Choroid plexus epithelial cell (primary cell): ENCODE measurements around the gene SLC24A3.

ENCODE experiments used
- DNase-seq: peaks from one replicate; pipeline ENCODE4 v3.0.0-alpha.2; 2010; ENCODE audit warnings: low read depth
- H3K4me3 ChIP-seq: 2 replicates; pipeline ENCODE4 v1.5.1; 2011; ENCODE audit warnings: low read depth, mild to moderate bottlenecking, control low read depth, low read length, moderate library complexity
- TF ChIP-seq, protein P1 (sequence below): conservative IDR thresholded peaks from 2 replicates; pipeline ENCODE4 v1.5.1; 2011; ENCODE audit warnings: low read depth, mild to moderate bottlenecking, control low read depth, inconsistent platforms, low read length, moderate library complexity

SLC24A3 gene

DNA sequence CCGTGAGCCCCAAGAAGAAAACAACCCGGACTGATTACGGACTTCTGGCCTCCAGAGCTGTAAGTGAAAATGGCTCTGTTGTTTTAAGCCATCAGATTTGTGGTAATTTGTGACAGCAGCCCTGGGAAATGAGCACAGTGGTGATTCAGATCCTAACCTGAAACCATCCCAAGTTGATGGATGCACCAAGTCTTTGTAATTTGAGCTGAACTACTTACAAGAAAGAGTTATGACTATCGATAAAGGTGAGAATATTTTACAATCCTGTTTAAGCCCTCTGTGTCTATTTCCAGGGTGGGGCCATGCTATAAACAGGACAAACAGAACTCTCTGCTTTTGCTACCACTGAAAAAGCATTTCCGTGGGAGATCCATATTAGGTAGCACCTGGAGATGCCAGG lies 526.5 kb downstream of the SLC24A3 start:
- no peak overlapping the region for H3K4me3 ChIP-seq
- TF ChIP-seq, protein P1, sequence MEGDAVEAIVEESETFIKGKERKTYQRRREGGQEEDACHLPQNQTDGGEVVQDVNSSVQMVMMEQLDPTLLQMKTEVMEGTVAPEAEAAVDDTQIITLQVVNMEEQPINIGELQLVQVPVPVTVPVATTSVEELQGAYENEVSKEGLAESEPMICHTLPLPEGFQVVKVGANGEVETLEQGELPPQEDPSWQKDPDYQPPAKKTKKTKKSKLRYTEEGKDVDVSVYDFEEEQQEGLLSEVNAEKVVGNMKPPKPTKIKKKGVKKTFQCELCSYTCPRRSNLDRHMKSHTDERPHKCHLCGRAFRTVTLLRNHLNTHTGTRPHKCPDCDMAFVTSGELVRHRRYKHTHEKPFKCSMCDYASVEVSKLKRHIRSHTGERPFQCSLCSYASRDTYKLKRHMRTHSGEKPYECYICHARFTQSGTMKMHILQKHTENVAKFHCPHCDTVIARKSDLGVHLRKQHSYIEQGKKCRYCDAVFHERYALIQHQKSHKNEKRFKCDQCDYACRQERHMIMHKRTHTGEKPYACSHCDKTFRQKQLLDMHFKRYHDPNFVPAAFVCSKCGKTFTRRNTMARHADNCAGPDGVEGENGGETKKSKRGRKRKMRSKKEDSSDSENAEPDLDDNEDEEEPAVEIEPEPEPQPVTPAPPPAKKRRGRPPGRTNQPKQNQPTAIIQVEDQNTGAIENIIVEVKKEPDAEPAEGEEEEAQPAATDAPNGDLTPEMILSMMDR: no peak
- DNase-seq: no peak

DNA sequence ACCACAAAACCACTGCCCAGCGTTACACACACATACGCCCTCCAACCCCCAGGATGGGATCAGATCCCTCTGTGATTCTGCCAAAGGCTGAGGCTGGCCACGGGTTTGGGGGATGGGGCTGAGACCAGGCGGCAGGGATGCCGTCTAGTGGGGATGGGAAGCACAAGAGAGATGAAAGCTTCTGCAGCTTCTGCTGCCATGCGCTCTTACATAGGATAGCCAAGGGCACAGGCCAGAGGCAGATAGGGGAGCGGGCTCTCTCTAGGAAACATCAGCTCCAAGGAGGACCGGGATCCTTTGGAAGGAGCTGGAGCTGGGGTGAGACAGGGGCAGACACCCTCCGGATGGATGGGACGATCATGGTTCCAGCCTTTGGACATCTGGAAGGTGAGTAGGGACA lies 526.9 kb downstream of the SLC24A3 start:
- H3K4me3 ChIP-seq: no peak overlapping the region
- DNase-seq: no peak
- TF ChIP-seq, protein P1: no peak

DNA sequence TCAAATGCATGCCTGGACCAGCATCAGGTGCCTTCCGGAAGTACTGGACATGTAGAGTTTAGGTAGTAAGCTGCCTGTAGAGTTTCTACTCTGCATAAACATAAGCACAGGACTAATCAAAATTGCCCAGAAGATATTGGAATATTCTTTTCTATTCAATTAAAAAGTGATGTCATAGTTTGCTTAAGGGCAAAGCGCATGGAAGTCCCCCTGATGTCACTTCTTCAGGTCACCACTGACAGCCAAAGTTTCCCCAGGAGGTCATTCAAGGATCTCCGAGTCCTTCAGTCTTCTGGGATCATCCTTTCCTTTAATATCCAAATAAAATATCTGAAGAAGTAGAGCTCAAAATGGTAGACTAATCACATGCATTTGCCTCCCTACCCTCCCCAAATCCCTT lies 528.1 kb downstream of the SLC24A3 start:
- no peak overlapping the region for H3K4me3 ChIP-seq
- DNase-seq: no peak
- TF ChIP-seq, protein P1: no peak

DNA sequence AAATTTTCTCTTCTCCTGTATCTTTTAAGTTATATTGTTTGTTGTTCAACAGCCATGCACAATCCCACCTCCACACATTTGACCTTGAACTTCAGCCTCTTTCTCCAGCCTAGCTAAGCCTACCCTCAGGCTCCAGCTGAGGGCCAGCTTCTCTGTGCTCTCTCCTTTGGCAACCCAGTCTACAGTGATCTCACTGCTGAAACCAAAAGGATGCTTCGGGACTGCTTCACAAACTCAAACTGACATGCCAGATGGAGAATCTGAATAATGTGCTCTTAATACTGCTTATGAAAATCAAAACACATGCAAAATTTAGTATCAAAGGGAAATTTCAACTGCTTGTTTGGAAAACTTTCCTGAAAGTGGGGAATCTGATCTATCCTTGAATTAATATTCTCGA lies 529.5 kb downstream of the SLC24A3 start:
- DNase-seq: no peak
- TF ChIP-seq, protein P1: no peak
- H3K4me3 ChIP-seq: no peak overlapping the region

DNA sequence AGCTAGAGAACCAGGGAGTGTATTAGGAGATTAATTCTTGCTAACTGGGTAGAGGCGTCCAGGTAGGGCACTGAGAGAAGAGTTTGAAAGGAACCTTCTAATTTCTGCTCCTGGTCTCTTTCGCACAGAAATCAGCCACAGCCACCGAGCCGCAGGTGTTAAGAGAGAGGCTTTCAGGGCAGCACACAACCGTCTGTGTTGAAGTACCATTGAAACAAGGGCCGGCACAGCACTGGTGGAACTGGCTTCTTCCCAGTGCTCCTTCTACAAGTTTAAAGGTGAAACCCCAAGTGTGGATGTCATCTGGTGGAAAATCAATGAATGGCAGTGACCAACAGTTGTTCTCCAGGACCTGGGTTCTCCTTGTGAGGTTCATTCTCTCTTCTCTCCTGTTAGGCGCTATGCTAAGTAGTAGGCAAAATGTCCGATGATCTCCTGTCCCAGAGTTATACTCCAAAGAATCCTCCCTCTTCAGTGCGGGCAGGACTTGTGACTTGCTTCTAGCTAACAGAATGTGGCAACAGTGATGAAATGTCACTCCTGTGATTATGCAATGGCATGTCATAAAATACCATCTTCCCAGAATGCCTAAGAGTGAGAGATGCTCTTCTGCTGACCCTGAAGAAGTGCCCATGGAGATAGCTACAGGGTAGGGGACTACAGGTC lies 530.7 kb downstream of the SLC24A3 start:
- no peak for DNase-seq
- H3K4me3 ChIP-seq: no peak overlapping the region
- TF ChIP-seq, protein P1: no peak

DNA sequence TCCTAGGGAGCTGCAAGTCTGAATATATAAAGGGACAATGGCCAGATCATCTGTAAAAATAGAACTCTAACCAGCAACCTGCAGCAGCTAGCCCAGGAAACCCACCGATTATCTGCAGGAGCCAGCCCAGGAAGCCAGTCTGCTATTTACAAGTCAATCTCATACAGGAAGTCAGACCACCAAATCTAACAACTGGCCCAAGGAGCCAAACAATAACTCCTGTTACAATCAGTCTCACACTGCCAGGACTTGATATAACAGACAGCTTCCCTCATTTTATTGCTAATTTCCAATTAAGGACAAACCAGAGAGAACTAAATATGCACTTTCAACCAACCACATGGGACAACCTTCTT lies 531.2 kb downstream of the SLC24A3 start:
- DNase-seq: no peak
- H3K4me3 ChIP-seq: no peak overlapping the region
- TF ChIP-seq, protein P1: no peak

DNA sequence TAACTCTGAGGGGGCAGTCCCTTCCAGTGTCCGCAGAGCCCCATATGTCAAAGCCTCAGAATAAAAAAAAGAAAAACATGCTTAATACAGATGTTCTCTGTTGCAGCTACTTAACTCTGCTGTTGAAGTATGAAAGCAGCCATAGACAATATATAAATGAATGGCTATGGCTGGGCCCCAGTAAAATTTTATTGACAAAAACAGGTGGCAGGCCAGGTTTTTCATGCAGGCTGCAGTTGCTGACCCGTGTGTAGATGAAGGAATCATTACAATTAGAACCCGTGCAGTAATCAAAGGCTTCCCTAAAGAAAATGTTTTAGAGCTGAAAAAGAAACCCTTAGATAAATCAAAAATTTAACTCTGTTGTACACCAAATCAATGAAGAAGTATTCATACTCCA lies 532.7 kb downstream of the SLC24A3 start:
- DNase-seq: no peak
- TF ChIP-seq, protein P1: no peak
- H3K4me3 ChIP-seq: no peak overlapping the region
